Liver (tissue), 9 donors: ENCODE measurements around the gene OSTN. TPM values are rescaled to one million over a fixed set of nuclear protein-coding genes. Genes with fewer than 3 reads are reported as not detected.

ENCODE experiments used
- DNase-seq: peaks from one replicate; pipeline ENCODE4 v3.0.0-alpha.2; 2017; ENCODE audit warnings: low spot score
- H3K27ac ChIP-seq, 2 donors: one replicate each; pipeline ENCODE4 v1.7.0; 2013; ENCODE audit warnings: inconsistent platforms in 2 of 2, low read length in 2 of 2, control low read depth in 1 of 2, low read depth in 1 of 2, mild to moderate bottlenecking in 1 of 2
- H3K27me3 ChIP-seq, 4 donors: one replicate each; pipeline versions ENCODE4 v1.6.1 to v1.7.0; 2013; ENCODE audit warnings: low read length in 3 of 4, inconsistent platforms in 1 of 4, mild to moderate bottlenecking in 1 of 4, moderate library complexity in 1 of 4; ENCODE audit not compliant: control insufficient read depth in 4 of 4, insufficient read depth in 4 of 4
- H3K36me3 ChIP-seq, 4 donors: one replicate each; pipeline versions ENCODE4 v1.6.1 to v1.7.0; 2013; ENCODE audit warnings: low read length in 3 of 4, mild to moderate bottlenecking in 3 of 4, low read depth in 1 of 4, moderate library complexity in 1 of 4; ENCODE audit not compliant: control insufficient read depth in 4 of 4, insufficient read depth in 3 of 4
- H3K4me1 ChIP-seq, 4 donors: one replicate each; pipeline versions ENCODE4 v1.6.1 to v1.7.0; 2013; ENCODE audit warnings: low read length in 3 of 4, mild to moderate bottlenecking in 3 of 4, moderate library complexity in 1 of 4; ENCODE audit not compliant: control insufficient read depth in 4 of 4, insufficient read depth in 4 of 4
- H3K4me3 ChIP-seq, 3 donors: one replicate each; pipeline versions ENCODE4 v1.6.1 to v1.7.0; 2013; ENCODE audit warnings: low read length in 3 of 3, control low read depth in 1 of 3, low read depth in 1 of 3, mild to moderate bottlenecking in 1 of 3
- H3K9ac ChIP-seq, 2 donors: one replicate each; pipeline ENCODE4 v1.7.0; 2013; ENCODE audit warnings: low read length in 2 of 2, mild to moderate bottlenecking in 2 of 2, moderate library complexity in 2 of 2, control low read depth in 1 of 2, low read depth in 1 of 2
- H3K9me3 ChIP-seq, 4 donors: one replicate each; pipeline versions ENCODE4 v1.6.1 to v1.7.0; 2013; ENCODE audit warnings: low read length in 3 of 4; ENCODE audit not compliant: control insufficient read depth in 4 of 4
- CTCF ChIP-seq: fragments of 150-350 bp; IDR thresholded peaks from 2 replicates; pipeline ENCODE4 v1.5.1; 2017; ENCODE audit warnings: improper control_type of control experiment, low read depth, low read length; ENCODE audit not compliant: missing input control
- EGR1 ChIP-seq, 2 donors: IDR thresholded peaks; 2 replicates each; pipeline ENCODE4 v1.6.1; 2016 to 2018; ENCODE audit warnings: antibody characterized with exemption in 2 of 2, low read depth in 2 of 2
- FOXA1 ChIP-seq: IDR thresholded peaks from 2 replicates; pipeline ENCODE4 v1.6.1; 2016; ENCODE audit warnings: antibody characterized with exemption
- FOXA2 ChIP-seq: IDR thresholded peaks from 2 replicates; pipeline ENCODE4 v1.6.1; 2016; ENCODE audit warnings: antibody characterized with exemption
- GABPA ChIP-seq, 2 donors: IDR thresholded peaks in 1 of 2; conservative IDR thresholded peaks in 1 of 2; 2 replicates each; pipeline ENCODE4 v1.6.1; 2016; ENCODE audit warnings: antibody characterized with exemption in 2 of 2, mild to moderate bottlenecking in 1 of 2, moderate library complexity in 1 of 2
- HNF4A ChIP-seq, 2 donors: conservative IDR thresholded peaks; 2 replicates each; pipeline ENCODE4 v1.6.1; 2016; ENCODE audit warnings: antibody characterized with exemption in 2 of 2, mild to moderate bottlenecking in 2 of 2
- HNF4G ChIP-seq: IDR thresholded peaks from 2 replicates; pipeline ENCODE4 v1.6.1; 2016; ENCODE audit warnings: antibody characterized with exemption
- JUND ChIP-seq, 2 donors: IDR thresholded peaks; 2 replicates each; pipeline ENCODE4 v1.6.1; 2016; ENCODE audit warnings: antibody characterized with exemption in 2 of 2
- MAX ChIP-seq: IDR thresholded peaks from 2 replicates; pipeline ENCODE4 v1.6.1; 2016; ENCODE audit warnings: antibody characterized with exemption
- NR2F2 ChIP-seq: IDR thresholded peaks from 2 replicates; pipeline ENCODE4 v1.6.1; 2016; ENCODE audit warnings: antibody characterized with exemption
- RAD21 ChIP-seq, 2 donors: IDR thresholded peaks; 2 replicates each; pipeline ENCODE4 v1.6.1; 2016; ENCODE audit warnings: antibody characterized with exemption in 2 of 2, mild to moderate bottlenecking in 2 of 2
- REST ChIP-seq: IDR thresholded peaks from 2 replicates; pipeline ENCODE4 v1.6.1; 2016; ENCODE audit warnings: antibody characterized with exemption, mild to moderate bottlenecking
- RXRA ChIP-seq, 2 donors: IDR thresholded peaks; 2 replicates each; pipeline ENCODE4 v1.6.1; 2017 to 2018; ENCODE audit warnings: antibody characterized with exemption in 2 of 2, mild to moderate bottlenecking in 1 of 2
- SP1 ChIP-seq: IDR thresholded peaks from 2 replicates; pipeline ENCODE4 v1.6.1; 2018; ENCODE audit warnings: antibody characterized with exemption, mild to moderate bottlenecking
- TAF1 ChIP-seq: conservative IDR thresholded peaks from 2 replicates; pipeline ENCODE4 v1.6.1; 2016; ENCODE audit warnings: antibody characterized with exemption, mild to moderate bottlenecking
- YY1 ChIP-seq: IDR thresholded peaks from 2 replicates; pipeline ENCODE4 v1.6.1; 2016; ENCODE audit warnings: antibody characterized with exemption, mild to moderate bottlenecking
- ZBTB33 ChIP-seq: IDR thresholded peaks from 2 replicates; pipeline ENCODE4 v1.6.1; 2016; ENCODE audit warnings: antibody characterized with exemption
- WGBS: extraction: QIAGEN DNeasy Blood & Tissue Kit; methylation state at CpG from one replicate; pipeline ENCODE4 v1.1.7; 2013; 5-methylcytosine and 5-hydroxymethylcytosine counted together
- polyA plus RNA-seq, 2 donors: library from polyadenylated mRNA; stranded (reverse) in 1 of 2; unstranded in 1 of 2; fragments of 200-250 nt in 1 of 2; fragments of >200 nt in 1 of 2; fragmentation: Nextera tagmentation in 1 of 2; extraction: Ambion mirVana in 1 of 2; gene quantifications; one replicate each; pipeline versions ENCODE4 v1.2.1 to v1.2.3, GENCODE V29; 2013 to 2015
- total RNA-seq, 2 donors: library from RNA; depleted of rRNA; stranded (reverse); fragments of >200 nt; gene quantifications; one replicate each; pipeline ENCODE4 v1.2.3, GENCODE V29; 2014
- donor health status: healthy.
- donor health status: healthy.
- donor health status: healthy.
- donor health status: healthy.
- donor health status: healthy.

Gene OSTN
- total and polyA plus RNA-seq, 4 donors: not detected

- Histone ChIP-seq H3K4me3 (no peak overlapping the region), H3K9ac (no peak overlapping the region), H3K27me3 (no peaks in the 10 kb centered on the region), H3K36me3 (no peaks in the 10 kb centered on the region), H3K27ac (no peak overlapping the region), H3K4me1 (no peaks in the 10 kb centered on the region), H3K9me3 (no peaks in the 10 kb centered on the region)
- WGBS: 97% methylated on average over 1 of the region's 1 CpG
- no peak for TF ChIP-seq SP1
- no peak for TF ChIP-seq FOXA1
- no peak for TF ChIP-seq NR2F2
- TF ChIP-seq CTCF: no peak
- TF ChIP-seq REST: no peak
- no peak for TF ChIP-seq RXRA (IDR thresholded peaks at IDR 0.05)
- TF ChIP-seq JUND (IDR thresholded peaks at IDR 0.05): no peak
- TF ChIP-seq HNF4A (conservative IDR thresholded peaks at IDR 0.05): no peak
- DNase-seq: no peak
Measured at GRCh38 chr3:191165802-191166201, 33.2 kb upstream of the OSTN start.

- no peak overlapping the region for H3K4me3 ChIP-seq
- H3K36me3 ChIP-seq: no peaks in the 10 kb centered on the region
- TF ChIP-seq FOXA1 (no peak), HNF4A (conservative IDR thresholded peaks at IDR 0.05) (no peak)
- no peak overlapping the region for H3K27ac ChIP-seq
- no peak overlapping the region for H3K9ac ChIP-seq
- no peak for DNase-seq
- no peaks in the 10 kb centered on the region for H3K9me3 ChIP-seq
- no peaks in the 10 kb centered on the region for H3K27me3 ChIP-seq
- H3K4me1 ChIP-seq: no peaks in the 10 kb centered on the region
- 87% methylated on average over 3 of the region's 3 CpGs for WGBS
Measured at GRCh38 chr3:191166368-191166767, 32.7 kb upstream of the OSTN start.

- Histone ChIP-seq H3K4me3 (no peak overlapping the region), H3K27me3 (peaks cover 0 to 3% (median 0%) of the 10 kb centered on the region in 4 donors), H3K9me3 (no peaks in the 10 kb centered on the region), H3K36me3 (no peaks in the 10 kb centered on the region), H3K9ac (no peak overlapping the region), H3K27ac (no peak overlapping the region), H3K4me1 (no peaks in the 10 kb centered on the region)
- no peak for DNase-seq
- TF ChIP-seq EGR1 (IDR thresholded peaks at IDR 0.05; ENCODE audit: low read depth in 2 of 2) (no peak), MAX (no peak), HNF4A (conservative IDR thresholded peaks at IDR 0.05) (no peak), YY1 (no peak), HNF4G (no peak), REST (no peak), FOXA2 (no peak), RAD21 (IDR thresholded peaks at IDR 0.05) (no peak), RXRA (IDR thresholded peaks at IDR 0.05) (no peak), ZBTB33 (no peak), FOXA1 (no peak), JUND (IDR thresholded peaks at IDR 0.05) (no peak), TAF1 (no peak), GABPA (IDR thresholded peaks at IDR 0.05 in 1 of 2, conservative IDR thresholded peaks at IDR 0.05 in 1 of 2) (no peak), SP1 (no peak), NR2F2 (no peak)
Measured at GRCh38 chr3:191169566-191169965, 29.5 kb upstream of the OSTN start.
